ENCODE measurements around the gene MISP3.
A peak's percentile ranks its signal among the peaks of the same experiment; 100 is the strongest.

The MISP3 gene

DNA sequence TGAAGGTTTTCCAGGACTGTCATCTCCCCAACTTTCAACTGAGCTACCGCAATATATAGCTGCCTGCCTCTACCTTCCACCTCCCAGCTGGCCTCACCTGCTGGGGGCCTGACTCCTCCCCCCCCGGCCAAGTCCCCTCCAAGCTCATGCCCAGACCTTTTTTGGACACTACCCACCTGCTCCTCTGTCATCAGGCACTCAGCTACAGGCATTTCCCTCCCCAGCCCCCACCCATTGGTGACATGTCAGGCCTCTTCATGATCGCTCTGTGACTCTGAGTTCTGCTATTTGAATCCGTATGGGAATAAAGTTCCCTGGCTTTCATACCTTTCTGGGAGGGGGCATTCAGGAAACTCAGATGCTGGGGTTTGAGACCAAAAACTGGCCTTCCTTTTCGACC lies 43.2 kb downstream of the MISP3 start:
- no peak for TF ChIP-seq ZFX (IDR thresholded peaks at IDR 0.05)
- TF ChIP-seq CTCF (conservative IDR thresholded peaks at IDR 0.05) = no peak
- no peak overlapping the region for H3K27ac ChIP-seq

- H3K27ac ChIP-seq = peak overlapping the region; percentile 91
- TF ChIP-seq ZFX (IDR thresholded peaks at IDR 0.05) (no peak), CTCF (conservative IDR thresholded peaks at IDR 0.05) (no peak)
Observed at GRCh38 chr19:14116525-14116917, 43.9 kb downstream of the MISP3 start.

DNA sequence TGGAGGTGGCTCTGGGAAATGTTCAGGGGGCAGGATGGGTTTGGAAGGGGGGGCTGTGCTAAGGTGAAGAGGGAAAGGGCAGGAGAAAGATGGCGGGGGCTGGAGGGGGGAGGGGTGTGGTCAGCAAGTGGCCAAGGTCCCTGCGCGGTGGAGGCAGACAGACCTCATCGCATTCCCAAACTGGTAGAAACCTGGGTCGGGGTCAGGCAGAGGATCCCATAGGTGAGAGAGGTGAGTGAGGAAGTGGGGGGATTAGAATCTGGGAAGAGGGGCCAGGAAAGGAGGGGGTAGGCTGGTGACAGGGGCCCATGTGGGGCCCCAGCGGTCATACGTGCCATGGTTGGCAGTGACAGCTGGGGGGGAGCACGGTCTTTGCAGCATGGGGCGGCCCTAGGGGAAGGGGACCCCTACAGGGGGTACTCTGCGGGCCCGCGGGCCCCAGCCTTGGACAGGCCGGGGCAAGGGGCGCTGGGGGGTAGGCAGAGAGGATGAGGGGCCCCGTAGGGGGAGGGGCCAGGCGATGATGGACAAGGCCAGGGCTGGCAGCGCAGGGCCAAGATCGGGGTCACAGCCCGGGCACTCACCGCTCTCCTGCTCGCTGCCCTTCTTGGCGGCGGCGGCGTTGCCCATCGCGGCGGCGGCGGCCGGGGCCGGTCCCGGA lies 44.5 kb downstream of the MISP3 start:
- no peak for TF ChIP-seq ZFX (IDR thresholded peaks at IDR 0.05)
- peak overlapping the region; percentile 91 for H3K27ac ChIP-seq

- H3K27ac ChIP-seq = peak within 1 kb of the TSS; percentile 91
- TF ChIP-seq CTCF (conservative IDR thresholded peaks at IDR 0.05) = no peak
- TF ChIP-seq ZFX (IDR thresholded peaks at IDR 0.05) = no peak
Observed at GRCh38 chr19:14117668-14118164, 45.1 kb downstream of the MISP3 start, which contains the start of gene PRKACA. TSS of gene PRKACA (minus strand) at chr19:14117762. CDS start at chr19:14117547, 215 bp downstream.

- TF ChIP-seq CTCF (conservative IDR thresholded peaks at IDR 0.05) (no peak), ZFX (IDR thresholded peaks at IDR 0.05) (peak; percentile 94; the same call in 1 of the 2 replicates)
- H3K27ac ChIP-seq = peak overlapping the region; percentile 91
Observed at GRCh38 chr19:14118165-14119051, 45.8 kb downstream of the MISP3 start.

GRCh38 chr19:14119146-14119545 lies 46.6 kb downstream of the MISP3 start:
- no peak for TF ChIP-seq CTCF (conservative IDR thresholded peaks at IDR 0.05)
- no peak for TF ChIP-seq ZFX (IDR thresholded peaks at IDR 0.05)
- peak overlapping the region; percentile 91 for H3K27ac ChIP-seq

DNA sequence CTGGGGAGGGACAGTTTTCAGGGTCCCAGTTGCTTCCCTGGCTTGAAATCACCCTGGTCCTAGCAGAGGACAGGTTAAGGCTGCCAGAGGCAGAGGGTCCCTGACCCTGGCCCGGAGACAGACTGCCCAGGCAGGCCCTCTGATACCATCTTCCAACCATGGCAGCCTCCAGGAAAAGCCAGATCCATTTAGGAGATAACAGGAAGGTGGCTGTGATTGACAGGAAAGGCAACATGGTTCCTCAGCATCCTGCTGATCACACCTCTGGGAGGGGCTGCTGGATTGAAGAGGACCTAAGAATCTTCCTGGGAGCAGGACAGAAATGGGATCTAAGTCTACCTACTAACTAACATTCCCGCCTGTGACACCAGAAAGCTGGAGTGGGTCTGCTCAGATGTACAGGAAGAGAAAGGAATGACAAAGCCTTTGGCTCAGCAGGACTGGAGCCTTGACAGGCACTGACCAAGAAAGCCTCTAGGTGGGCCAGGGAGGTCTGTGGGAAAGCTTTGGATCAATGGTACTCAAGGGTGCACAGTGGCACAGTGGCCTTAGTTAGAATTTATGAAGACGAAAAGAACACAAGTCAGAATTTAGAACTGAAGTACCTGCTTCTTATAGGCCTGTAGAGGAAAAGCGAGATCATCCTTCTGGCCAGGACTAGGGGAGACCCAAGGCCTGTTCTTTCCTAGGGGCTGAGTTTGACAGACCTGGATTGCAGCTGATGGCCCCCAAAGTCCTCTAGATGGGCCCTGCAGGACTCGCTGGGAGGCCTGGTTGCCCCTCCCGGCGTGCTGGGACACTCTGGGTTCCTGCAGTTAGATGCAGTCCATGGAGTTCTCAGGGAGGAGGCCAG lies 47.3 kb downstream of the MISP3 start:
- H3K27ac ChIP-seq = peak overlapping the region; percentile 91
- TF ChIP-seq ZFX (IDR thresholded peaks at IDR 0.05) (no peak), CTCF (conservative IDR thresholded peaks at IDR 0.05) (no peak)
